Measurements from ENCODE around the gene VAMP1. TPM values are rescaled to one million over a fixed set of nuclear protein-coding genes. Genes with fewer than 3 reads are reported as not detected.
A peak's percentile ranks its signal among the peaks of the same experiment; 100 is the strongest.

VAMP1 gene
- total RNA-seq, 1 experiment from 2014 or later, result 11.2 TPM

- intact Hi-C loops (cut with micrococcal nuclease; ENCODE audit: unreplicated experiment), result no loop called here
- in situ Hi-C loops (cut with HindIII; ENCODE audit: low pct_unique_long_range_greater_than_20kb, low sequenced_read_pairs), result no loop called here
- no TSS peak for BruUV-seq (replicated peaks)
- ATAC-seq, result no peak
- no peak for DNase-seq (ENCODE audit: low read depth, low spot score)
- no peak overlapping the region for H3K4me3 ChIP-seq (ENCODE audit: low read depth in 2 of 2, low read length in 2 of 2)
- ChIA-PET POLR2A (no interaction called here), CTCF (no interaction called here)
- peak overlapping the region; percentile 39; the same call in 1 of the 2 replicates for H3K27ac ChIP-seq (ENCODE audit: low read length)
- no peaks in the 10 kb centered on the region for H3K36me3 ChIP-seq (ENCODE audit: control insufficient read depth, insufficient read depth, low read length)
- TF ChIP-seq CTCF (IDR thresholded peaks at IDR 0.05) (no peak), POLR2AphosphoS5 (IDR thresholded peaks at IDR 0.05; ENCODE audit: low read depth, low read length) (no peak), SIN3A (IDR thresholded peaks at IDR 0.05; ENCODE audit: borderline replicate concordance, insufficient read depth, low read depth, low read length) (no peak), REST (IDR thresholded peaks at IDR 0.05; ENCODE audit: insufficient read depth in 1 of 2, low read depth in 2 of 2, low read length in 1 of 2) (no peak), TCF7L2 (IDR thresholded peaks at IDR 0.05; ENCODE audit: low read depth, low read length) (no peak)
- no peaks in the 10 kb centered on the region for H3K27me3 ChIP-seq (ENCODE audit: control insufficient read depth, insufficient read depth, low read length)
- H3K4me1 ChIP-seq (ENCODE audit: control insufficient read depth, insufficient read depth, low read length), result peaks cover 16% of the 10 kb centered on the region
- H3K9me3 ChIP-seq (ENCODE audit: control insufficient read depth, insufficient read depth, low read depth, low read length), result no peaks in the 10 kb centered on the region
These were observed 20.2 kb downstream of the VAMP1 start for GRCh38 chr12:6450091-6450868.

DNA sequence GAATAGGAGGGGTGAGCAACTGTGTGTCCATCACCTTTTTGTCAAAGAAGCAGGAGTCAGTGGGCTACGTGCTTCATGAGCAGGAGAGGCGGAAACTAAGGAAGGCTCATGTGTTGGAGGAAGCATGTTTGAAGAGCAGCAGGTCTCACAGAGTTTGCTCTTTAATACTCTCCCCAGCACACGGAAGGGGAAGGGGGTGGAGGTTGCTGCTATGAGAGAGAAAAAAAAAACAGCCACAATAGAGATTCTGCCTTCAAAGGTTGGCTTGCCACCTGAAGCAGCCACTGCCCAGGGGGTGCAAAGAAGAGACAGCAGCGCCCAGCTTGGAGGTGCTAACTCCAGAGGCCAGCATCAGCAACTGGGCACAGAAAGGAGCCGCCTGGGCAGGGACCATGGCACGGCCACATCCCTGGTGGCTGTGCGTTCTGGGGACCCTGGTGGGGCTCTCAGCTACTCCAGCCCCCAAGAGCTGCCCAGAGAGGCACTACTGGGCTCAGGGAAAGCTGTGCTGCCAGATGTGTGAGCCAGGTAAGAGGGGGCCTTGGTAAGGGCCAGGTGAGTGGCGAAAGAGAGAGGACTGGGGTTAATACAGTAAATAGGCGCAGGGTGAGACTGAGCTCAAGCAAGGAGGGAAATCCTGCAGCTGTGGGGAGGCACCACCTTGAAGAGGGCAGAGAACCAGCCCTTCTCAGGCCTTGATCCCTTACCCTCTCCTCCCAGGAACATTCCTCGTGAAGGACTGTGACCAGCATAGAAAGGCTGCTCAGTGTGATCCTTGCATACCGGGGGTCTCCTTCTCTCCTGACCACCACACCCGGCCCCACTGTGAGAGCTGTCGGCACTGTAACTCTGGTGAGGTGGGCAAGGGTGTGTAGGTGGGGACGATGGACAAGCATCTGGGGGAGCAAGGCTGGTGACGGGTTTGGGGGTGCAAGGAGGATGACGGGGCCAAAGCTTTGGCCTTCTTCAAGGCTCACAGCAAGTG lies 25.5 kb downstream of the VAMP1 start, which contains the start of gene CD27:
Gene CD27, plus strand, starts transcription at position 252 of the 985 bp plus-strand sequence. Its CDS starts 141 bp downstream, at position 393.
- no TSS peak for BruUV-seq (replicated peaks)
- Histone ChIP-seq H3K27me3 (ENCODE audit: control insufficient read depth, insufficient read depth, low read length) (no peaks in the 10 kb centered on the region), H3K27ac (ENCODE audit: low read length) (no peak within 1 kb of the TSS), H3K36me3 (ENCODE audit: control insufficient read depth, insufficient read depth, low read length) (no peaks in the 10 kb centered on the region), H3K4me3 (ENCODE audit: low read depth in 2 of 2, low read length in 2 of 2) (no peak within 1 kb of the TSS), H3K9me3 (ENCODE audit: control insufficient read depth, insufficient read depth, low read depth, low read length) (no peaks in the 10 kb centered on the region), H3K4me1 (ENCODE audit: control insufficient read depth, insufficient read depth, low read length) (no peaks in the 10 kb centered on the region)
- POLR2A ChIA-PET, result interaction anchor here (0.6 kb wide), 1 partner anchor 11 kb away, joined by 10 read pairs; no protein-coding TSS in a partner anchor
- intact Hi-C loops (cut with micrococcal nuclease; ENCODE audit: unreplicated experiment), result no loop called here
- no peak for TF ChIP-seq CTCF (IDR thresholded peaks at IDR 0.05)
- TF ChIP-seq POLR2AphosphoS5 (IDR thresholded peaks at IDR 0.05; ENCODE audit: low read depth, low read length), result no peak
- TF ChIP-seq SIN3A (IDR thresholded peaks at IDR 0.05; ENCODE audit: borderline replicate concordance, insufficient read depth, low read depth, low read length), result no peak
- TF ChIP-seq TCF7L2 (IDR thresholded peaks at IDR 0.05; ENCODE audit: low read depth, low read length), result no peak
- no peak for TF ChIP-seq REST (IDR thresholded peaks at IDR 0.05; ENCODE audit: insufficient read depth in 1 of 2, low read depth in 2 of 2, low read length in 1 of 2)
- CTCF ChIA-PET, result no interaction called here
- in situ Hi-C loops (cut with HindIII; ENCODE audit: low pct_unique_long_range_greater_than_20kb, low sequenced_read_pairs), result no loop called here
- ATAC-seq (no peak), DNase-seq (ENCODE audit: low read depth, low spot score) (no peak)

All from Panc1 (cell line).